Kidney epithelial cell (primary cell): ENCODE measurements around the gene PHF21A. TPM values are rescaled to one million over a fixed set of nuclear protein-coding genes. Genes with fewer than 3 reads are reported as not detected.

Source experiments
- DNase-seq: peaks from one replicate; pipeline ENCODE4 v3.0.0-alpha.2; 2010; ENCODE audit warnings: low read depth
- H3K27me3 ChIP-seq: 2 replicates; pipeline ENCODE4 v1.6.0; 2011; ENCODE audit warnings: low read length; ENCODE audit not compliant: control insufficient read depth, insufficient read depth
- H3K36me3 ChIP-seq: 2 replicates; pipeline ENCODE4 v1.5.1; 2011; ENCODE audit warnings: low read length; ENCODE audit not compliant: control insufficient read depth, insufficient read depth
- H3K4me3 ChIP-seq: 2 replicates; pipeline ENCODE4 v1.5.1; 2011; ENCODE audit warnings: low read depth, mild to moderate bottlenecking, control low read depth, low read length
- CTCF ChIP-seq: IDR thresholded peaks from 2 replicates; pipeline ENCODE4 v1.5.1; 2011; ENCODE audit warnings: mild to moderate bottlenecking, moderate library complexity, low read length, control low read depth, inconsistent platforms; ENCODE audit not compliant: insufficient read depth, poor library complexity, severe bottlenecking
- total RNA-seq: library from RNA; depleted of rRNA; stranded (reverse); fragments of >200 nt; gene quantifications from 2 replicates; pipeline ENCODE4 v1.2.3, GENCODE V29; 2015

Gene PHF21A
- total RNA-seq, 1 donor from 2014 or later: 11.8 TPM

- no peak overlapping the region for H3K4me3 ChIP-seq
- TF ChIP-seq CTCF: no peak
- no peaks in the 10 kb centered on the region for H3K27me3 ChIP-seq
- no peaks in the 10 kb centered on the region for H3K36me3 ChIP-seq
- DNase-seq: no peak
These were observed 191.0 kb downstream of the PHF21A start for GRCh38 chr11:45930031-45930794.

DNA sequence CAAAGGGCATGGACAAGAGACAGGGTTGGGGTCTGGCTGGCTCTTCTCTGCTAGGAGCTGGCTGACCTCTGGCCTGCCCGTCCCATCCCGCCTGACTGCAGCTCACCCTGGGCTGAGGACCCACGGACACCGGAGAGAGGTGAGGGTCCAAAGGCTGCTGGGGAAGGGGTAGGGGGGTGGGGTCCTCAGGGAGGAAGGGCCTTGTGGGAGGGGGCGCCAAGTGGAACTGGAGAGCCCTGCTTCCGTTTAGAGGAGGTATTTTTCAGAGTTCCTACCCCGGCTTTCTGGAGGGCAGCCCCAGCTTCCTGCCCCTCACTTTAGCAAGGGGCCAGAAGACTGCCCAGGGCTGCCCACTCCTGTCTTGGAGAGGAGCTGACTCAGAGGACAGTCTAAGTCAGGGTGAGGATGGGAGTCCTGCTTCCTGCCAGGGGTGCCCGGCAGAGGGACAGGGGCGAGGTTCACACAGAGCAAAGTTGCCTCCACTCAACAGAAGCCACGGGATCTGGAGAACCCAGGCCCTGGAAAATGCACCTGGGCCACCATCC, 191.7 kb downstream of the PHF21A start:
- H3K4me3 ChIP-seq: no peak overlapping the region
- DNase-seq: no peak
- TF ChIP-seq CTCF: no peak
- no peaks in the 10 kb centered on the region for H3K36me3 ChIP-seq
- peaks cover 3% of the 10 kb centered on the region for H3K27me3 ChIP-seq

- TF ChIP-seq CTCF: no peak
- Histone ChIP-seq H3K27me3 (peaks cover 11% of the 10 kb centered on the region), H3K36me3 (no peaks in the 10 kb centered on the region), H3K4me3 (no peak overlapping the region)
- DNase-seq: no peak
These were observed 192.6 kb downstream of the PHF21A start for GRCh38 chr11:45928535-45929215.

- TF ChIP-seq CTCF: no peak
- peaks cover 18% of the 10 kb centered on the region for H3K27me3 ChIP-seq
- no peak overlapping the region for H3K4me3 ChIP-seq
- no peak for DNase-seq
- H3K36me3 ChIP-seq: no peaks in the 10 kb centered on the region
These were observed 193.4 kb downstream of the PHF21A start for GRCh38 chr11:45927684-45928413.

DNA sequence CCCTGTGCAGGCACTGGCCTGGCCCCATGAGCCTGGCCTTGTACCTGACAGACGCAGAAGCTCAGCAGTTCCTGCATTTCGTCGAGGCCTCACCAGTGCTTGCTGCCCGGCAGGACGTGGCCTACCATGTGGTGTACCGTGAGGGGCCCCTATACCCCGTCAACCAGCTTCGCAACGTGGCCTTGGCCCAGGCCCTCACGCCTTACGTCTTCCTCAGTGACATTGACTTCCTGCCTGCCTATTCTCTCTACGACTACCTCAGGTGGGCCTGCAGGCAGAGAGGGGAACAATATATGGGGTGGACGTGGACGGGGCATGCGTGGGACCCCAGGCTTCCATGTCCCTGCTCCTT, 193.9 kb downstream of the PHF21A start:
- Histone ChIP-seq H3K4me3 (no peak overlapping the region), H3K27me3 (peaks cover 24% of the 10 kb centered on the region), H3K36me3 (no peaks in the 10 kb centered on the region)
- no peak for TF ChIP-seq CTCF
- no peak for DNase-seq
